Stomach (tissue), 4 donors: Measurements from ENCODE around the gene PLEKHG4.

ENCODE experiments used
- POLR2A ChIP-seq, 4 donors: fragments of 450-650 bp; IDR thresholded peaks; one replicate each; pipeline ENCODE4 v1.6.1; 2016; ENCODE audit warnings: antibody characterized with exemption in 4 of 4, control low read depth in 2 of 4, mild to moderate bottlenecking in 1 of 4, moderate library complexity in 1 of 4
- TF ChIP-seq, protein P1 (sequence below), 7 experiments: fragments of 450-650 bp in 4 of 7; fragments of 200-600 bp in 3 of 7; sonication (generic) in 3 of 7; IDR thresholded peaks; one replicate each; pipeline ENCODE4 v1.5.1; 2016 to 2019; ENCODE audit warnings: antibody characterized with exemption in 7 of 7, control low read depth in 2 of 7, mild to moderate bottlenecking in 1 of 7

DNA sequence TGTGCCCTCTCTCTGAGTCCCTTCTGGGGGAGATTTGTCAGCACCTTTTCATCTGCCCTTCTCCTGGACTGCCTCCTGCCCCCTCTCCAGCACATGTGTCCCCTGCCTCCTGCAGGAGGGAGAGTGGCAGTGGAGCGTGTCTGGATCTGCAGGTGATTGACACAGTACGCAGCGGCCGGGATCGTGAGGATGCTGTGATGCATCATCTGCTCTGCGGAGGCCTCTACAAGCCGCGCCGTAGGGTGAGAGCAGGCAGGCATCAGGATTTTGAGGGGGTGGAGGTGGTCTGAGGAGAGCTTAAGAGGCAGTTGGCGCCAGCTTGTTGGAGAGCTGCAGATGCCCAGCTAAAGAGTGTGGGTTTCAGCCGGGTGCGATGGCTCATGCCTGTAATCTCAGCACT is 19.6 kb upstream of the PLEKHG4 start:
- TF ChIP-seq POLR2A (IDR thresholded peaks at IDR 0.05) = no peak
- TF ChIP-seq, protein P1, sequence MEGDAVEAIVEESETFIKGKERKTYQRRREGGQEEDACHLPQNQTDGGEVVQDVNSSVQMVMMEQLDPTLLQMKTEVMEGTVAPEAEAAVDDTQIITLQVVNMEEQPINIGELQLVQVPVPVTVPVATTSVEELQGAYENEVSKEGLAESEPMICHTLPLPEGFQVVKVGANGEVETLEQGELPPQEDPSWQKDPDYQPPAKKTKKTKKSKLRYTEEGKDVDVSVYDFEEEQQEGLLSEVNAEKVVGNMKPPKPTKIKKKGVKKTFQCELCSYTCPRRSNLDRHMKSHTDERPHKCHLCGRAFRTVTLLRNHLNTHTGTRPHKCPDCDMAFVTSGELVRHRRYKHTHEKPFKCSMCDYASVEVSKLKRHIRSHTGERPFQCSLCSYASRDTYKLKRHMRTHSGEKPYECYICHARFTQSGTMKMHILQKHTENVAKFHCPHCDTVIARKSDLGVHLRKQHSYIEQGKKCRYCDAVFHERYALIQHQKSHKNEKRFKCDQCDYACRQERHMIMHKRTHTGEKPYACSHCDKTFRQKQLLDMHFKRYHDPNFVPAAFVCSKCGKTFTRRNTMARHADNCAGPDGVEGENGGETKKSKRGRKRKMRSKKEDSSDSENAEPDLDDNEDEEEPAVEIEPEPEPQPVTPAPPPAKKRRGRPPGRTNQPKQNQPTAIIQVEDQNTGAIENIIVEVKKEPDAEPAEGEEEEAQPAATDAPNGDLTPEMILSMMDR (IDR thresholded peaks at IDR 0.05) = no peak
